AG04449 (cell line): ENCODE measurements around the gene CHD1.

ENCODE experiments used
- CTCF ChIA-PET: fragments of 350-600 bp; formaldehyde crosslinking; extraction: SDS; loops from one replicate; lab custom pipeline; 2021; ENCODE audit warnings: antibody characterized with exemption; lab: Yijun Ruan, JAX
- POLR2A ChIA-PET: fragments of 400-600, 350-600 bp; formaldehyde crosslinking; extraction: SDS; loops from one replicate; lab custom pipeline; 2020; ENCODE audit warnings: antibody characterized with exemption, inconsistent platforms; lab: Yijun Ruan, JAX
- DNase-seq: peaks from one replicate; pipeline ENCODE4 v3.0.0-alpha.2; 2010; ENCODE audit warnings: low read depth, low spot score
- H3K4me3 ChIP-seq: 2 replicates; pipeline ENCODE4 v1.5.1; 2011; ENCODE audit warnings: low read depth, mild to moderate bottlenecking, control low read depth, low read length
- TF ChIP-seq, protein P1 (sequence below): IDR thresholded peaks from one replicate; pipeline ENCODE4 v1.5.1; 2011; ENCODE audit warnings: mild to moderate bottlenecking, moderate library complexity, low read length, control low read depth, inconsistent platforms; ENCODE audit not compliant: insufficient read depth; ENCODE audit errors: missing control alignments

Gene CHD1

DNA sequence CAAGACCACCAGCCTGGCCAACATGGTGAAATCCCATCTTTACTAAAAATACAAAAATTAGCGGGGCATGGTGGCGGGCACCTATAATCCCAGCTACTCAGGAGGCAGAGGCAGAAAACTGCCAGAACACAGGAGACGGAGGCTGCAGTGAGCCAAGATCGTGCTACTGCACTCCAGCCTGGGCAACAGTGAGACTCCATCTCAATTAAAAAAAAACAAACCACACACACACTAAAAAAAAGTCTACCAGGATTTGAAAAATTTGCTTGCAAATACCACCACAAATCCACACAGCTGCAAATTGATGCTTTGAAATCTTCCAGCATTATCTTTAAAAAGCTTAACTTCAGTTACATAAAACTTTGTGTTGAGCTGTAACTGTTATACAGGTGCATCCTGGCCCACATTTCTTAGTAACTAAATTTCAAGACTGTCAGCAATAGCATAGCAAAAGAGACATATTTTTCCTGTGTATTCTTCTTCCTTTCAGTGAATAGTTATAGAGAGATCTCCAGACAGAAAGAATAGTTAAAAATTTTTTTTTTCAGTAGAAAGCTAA lies 6.8 kb downstream of the CHD1 start:
- DNase-seq = no peak
- ChIA-PET CTCF (interaction anchor here (1.0 to 2.1 kb wide), 5 partner anchors 13 to 138 kb away, joined by 3 to 9 read pairs (median 4); no protein-coding TSS in a partner anchor), POLR2A (no interaction called here)
- TF ChIP-seq, protein P1, sequence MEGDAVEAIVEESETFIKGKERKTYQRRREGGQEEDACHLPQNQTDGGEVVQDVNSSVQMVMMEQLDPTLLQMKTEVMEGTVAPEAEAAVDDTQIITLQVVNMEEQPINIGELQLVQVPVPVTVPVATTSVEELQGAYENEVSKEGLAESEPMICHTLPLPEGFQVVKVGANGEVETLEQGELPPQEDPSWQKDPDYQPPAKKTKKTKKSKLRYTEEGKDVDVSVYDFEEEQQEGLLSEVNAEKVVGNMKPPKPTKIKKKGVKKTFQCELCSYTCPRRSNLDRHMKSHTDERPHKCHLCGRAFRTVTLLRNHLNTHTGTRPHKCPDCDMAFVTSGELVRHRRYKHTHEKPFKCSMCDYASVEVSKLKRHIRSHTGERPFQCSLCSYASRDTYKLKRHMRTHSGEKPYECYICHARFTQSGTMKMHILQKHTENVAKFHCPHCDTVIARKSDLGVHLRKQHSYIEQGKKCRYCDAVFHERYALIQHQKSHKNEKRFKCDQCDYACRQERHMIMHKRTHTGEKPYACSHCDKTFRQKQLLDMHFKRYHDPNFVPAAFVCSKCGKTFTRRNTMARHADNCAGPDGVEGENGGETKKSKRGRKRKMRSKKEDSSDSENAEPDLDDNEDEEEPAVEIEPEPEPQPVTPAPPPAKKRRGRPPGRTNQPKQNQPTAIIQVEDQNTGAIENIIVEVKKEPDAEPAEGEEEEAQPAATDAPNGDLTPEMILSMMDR = no peak
- H3K4me3 ChIP-seq = no peak overlapping the region

- CTCF ChIA-PET = interaction anchor here (1.6 kb wide), 1 partner anchor 115 kb away, joined by 9 read pairs; no protein-coding TSS in a partner anchor
- TF ChIP-seq, protein P1 = no peak
- POLR2A ChIA-PET = no interaction called here
Observed at GRCh38 chr5:98917433-98917832, 11.4 kb downstream of the CHD1 start.

GRCh38 chr5:98916540-98916939 lies 12.3 kb downstream of the CHD1 start:
- TF ChIP-seq, protein P1 = no peak
- H3K4me3 ChIP-seq = no peak overlapping the region
- CTCF ChIA-PET = interaction anchor here (1.6 kb wide), 1 partner anchor 116 kb away, joined by 9 read pairs; no protein-coding TSS in a partner anchor
- DNase-seq = no peak
- POLR2A ChIA-PET = no interaction called here

More at GRCh38 chr5:98917433-98917832, 11.4 kb downstream of the CHD1 start:
- DNase-seq = no peak
- H3K4me3 ChIP-seq = no peak overlapping the region

DNA sequence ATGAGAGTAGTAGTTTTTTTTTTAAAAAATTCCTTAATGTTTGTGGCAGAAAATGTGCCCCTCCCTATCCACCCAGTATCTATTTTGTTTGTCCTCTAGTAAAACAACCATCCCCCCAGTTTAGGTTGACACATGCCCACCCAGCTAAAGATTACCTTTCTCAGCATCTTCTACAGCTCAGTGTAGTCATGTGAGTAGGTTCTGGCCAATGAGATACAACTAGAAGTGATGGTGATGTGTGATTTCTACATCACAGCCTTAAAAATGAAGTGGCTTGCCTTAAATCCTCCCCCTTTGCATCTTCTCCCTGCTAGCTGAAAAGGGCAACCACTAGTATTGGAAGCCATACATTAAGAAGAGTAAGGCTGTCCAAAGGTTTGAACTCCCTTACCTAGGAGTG lies 14.9 kb downstream of the CHD1 start:
- ChIA-PET CTCF (interaction anchor here (1.0 to 3.7 kb wide), 4 partner anchors 9 to 146 kb away, joined by 3 to 18 read pairs (median 10); no protein-coding TSS in a partner anchor), POLR2A (no interaction called here)
- TF ChIP-seq, protein P1 = no peak
- DNase-seq = no peak
- no peak overlapping the region for H3K4me3 ChIP-seq

DNA sequence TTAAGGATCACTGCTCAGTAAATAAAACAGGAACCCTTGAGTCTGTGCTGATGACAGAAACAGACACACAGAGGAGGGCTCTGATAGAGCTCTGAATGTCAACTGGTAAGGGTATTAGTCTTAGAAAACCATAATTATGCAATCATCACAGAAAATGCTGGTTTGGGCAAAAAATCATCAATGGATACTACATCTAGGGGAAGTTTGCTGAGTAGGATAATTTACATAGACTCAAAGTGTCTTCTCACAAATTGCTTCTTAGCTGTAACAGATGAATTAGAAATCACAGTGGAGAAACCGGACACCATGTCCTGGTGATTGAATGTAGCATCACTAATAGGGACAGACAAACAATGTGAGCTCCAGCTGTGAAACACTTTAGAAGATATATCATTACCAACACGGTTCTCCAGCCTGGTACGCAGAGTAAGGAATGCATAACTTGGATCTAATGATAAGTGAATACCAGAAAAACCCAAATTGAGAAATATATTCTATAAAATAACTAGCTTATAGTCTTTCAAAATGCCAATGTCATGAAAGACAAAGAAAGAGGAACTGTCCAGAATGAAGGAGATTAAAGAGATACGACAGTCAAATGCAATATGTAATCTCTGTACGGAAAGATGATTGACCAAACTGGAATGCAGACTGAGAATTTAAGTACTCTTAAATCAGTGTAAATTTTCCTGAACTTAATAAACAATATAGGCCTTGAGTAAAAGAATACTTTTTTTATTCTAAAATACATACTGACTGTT lies 17.3 kb downstream of the CHD1 start:
- TF ChIP-seq, protein P1 = no peak
- no peak for DNase-seq
- H3K4me3 ChIP-seq = no peak overlapping the region
- ChIA-PET POLR2A (no interaction called here), CTCF (interaction anchor here (0.9 to 5.0 kb wide), 4 partner anchors 14 to 149 kb away, joined by 3 to 40 read pairs (median 12); partner anchors contain the start of gene CHD1)

- CTCF ChIA-PET = interaction anchor here (0.7 to 5.0 kb wide), 6 partner anchors 9 to 154 kb away, joined by 3 to 49 read pairs (median 4); partner anchors contain the start of gene CHD1
- POLR2A ChIA-PET = no interaction called here
Observed at GRCh38 chr5:98909363-98909762, 19.4 kb downstream of the CHD1 start.

More at GRCh38 chr5:98909363-98909762, 19.4 kb downstream of the CHD1 start:
- no peak for DNase-seq
- TF ChIP-seq, protein P1 = no peak
- H3K4me3 ChIP-seq = no peak overlapping the region
